GM18870 (cell line): ENCODE results near the gene DSTYK.
A peak's percentile ranks its signal among the peaks of the same experiment; 100 is the strongest.

Experiments used
- ATAC-seq: cut with Tn5 transposase; IDR thresholded peaks from one replicate; pipeline ENCODE4 v1.9.1; 2021; ENCODE audit warnings: moderate library complexity; ENCODE audit not compliant: unreplicated experiment

Gene DSTYK

GRCh38 chr1:205225901-205226765, 14.6 kb upstream of the DSTYK start:
- ATAC-seq, result no peak

GRCh38 chr1:205224736-205225135, 13.2 kb upstream of the DSTYK start:
- no peak for ATAC-seq

GRCh38 chr1:205220421-205220820, 8.9 kb upstream of the DSTYK start:
- ATAC-seq, result no peak

GRCh38 chr1:205217418-205217817, 5.9 kb upstream of the DSTYK start:
- no peak for ATAC-seq

- no peak for ATAC-seq
These were observed 5.1 kb upstream of the DSTYK start for GRCh38 chr1:205216588-205216987.

- ATAC-seq, result no peak
These were observed 3.3 kb upstream of the DSTYK start for GRCh38 chr1:205214756-205215155.

- peak; percentile 28 for ATAC-seq
These were observed 486 bp upstream of the DSTYK start for GRCh38 chr1:205211839-205212536.

- peak; percentile 2 for ATAC-seq
These were observed 740 bp downstream of the DSTYK start for GRCh38 chr1:205210756-205211168.

GRCh38 chr1:205208811-205209210, 2.7 kb downstream of the DSTYK start:
- ATAC-seq, result no peak

- ATAC-seq, result no peak
These were observed 6.4 kb downstream of the DSTYK start for GRCh38 chr1:205205055-205205454.

- no peak for ATAC-seq
These were observed 7.0 kb downstream of the DSTYK start for GRCh38 chr1:205204552-205204951.

- ATAC-seq, result no peak
These were observed 11.6 kb downstream of the DSTYK start for GRCh38 chr1:205199931-205200299.

GRCh38 chr1:205199090-205199930, 12.2 kb downstream of the DSTYK start:
- no peak for ATAC-seq

- ATAC-seq, result no peak
These were observed 19.2 kb downstream of the DSTYK start for GRCh38 chr1:205192287-205192686.

GRCh38 chr1:205191622-205192021, 19.9 kb downstream of the DSTYK start:
- ATAC-seq, result no peak

- ATAC-seq, result no peak
These were observed 20.5 kb downstream of the DSTYK start for GRCh38 chr1:205190845-205191577.

- ATAC-seq, result no peak
These were observed 22.4 kb downstream of the DSTYK start for GRCh38 chr1:205189131-205189530.

- ATAC-seq, result no peak
These were observed 22.9 kb downstream of the DSTYK start for GRCh38 chr1:205188596-205188995.

GRCh38 chr1:205188098-205188497, 23.4 kb downstream of the DSTYK start:
- no peak for ATAC-seq

- no peak for ATAC-seq
These were observed 24.1 kb downstream of the DSTYK start for GRCh38 chr1:205187420-205187819.

GRCh38 chr1:205186191-205186590, 25.3 kb downstream of the DSTYK start:
- no peak for ATAC-seq
